GM19463 (cell line): ENCODE results near the gene KIAA0319L.

Experiments used
- ATAC-seq: cut with Tn5 transposase; IDR thresholded peaks from one replicate; pipeline ENCODE4 v1.9.1; 2021; ENCODE audit warnings: mild to moderate bottlenecking, moderate library complexity; ENCODE audit not compliant: unreplicated experiment

The KIAA0319L gene

GRCh38 chr1:35398739-35399138, 158.5 kb downstream of the KIAA0319L start:
- no peak for ATAC-seq

DNA sequence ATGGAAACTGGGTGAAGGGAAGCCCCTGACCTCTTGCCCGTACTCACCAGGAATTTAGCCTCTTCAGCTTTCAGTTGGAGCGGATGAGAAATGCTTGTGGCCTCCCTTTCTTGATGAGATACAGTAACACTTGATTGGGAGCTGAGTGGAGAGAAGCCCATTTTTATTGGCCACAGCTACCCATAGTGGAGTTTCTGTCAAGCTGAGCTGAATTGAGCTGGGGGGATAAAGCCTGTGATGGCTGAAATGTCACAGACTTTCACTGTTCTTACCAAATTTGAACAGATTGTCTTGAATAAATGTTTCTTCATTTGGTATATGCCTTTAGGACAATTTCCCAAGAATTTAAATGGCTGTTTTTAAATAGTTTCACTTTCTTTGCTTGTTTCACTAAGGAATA, 162.8 kb downstream of the KIAA0319L start:
- ATAC-seq: no peak

DNA sequence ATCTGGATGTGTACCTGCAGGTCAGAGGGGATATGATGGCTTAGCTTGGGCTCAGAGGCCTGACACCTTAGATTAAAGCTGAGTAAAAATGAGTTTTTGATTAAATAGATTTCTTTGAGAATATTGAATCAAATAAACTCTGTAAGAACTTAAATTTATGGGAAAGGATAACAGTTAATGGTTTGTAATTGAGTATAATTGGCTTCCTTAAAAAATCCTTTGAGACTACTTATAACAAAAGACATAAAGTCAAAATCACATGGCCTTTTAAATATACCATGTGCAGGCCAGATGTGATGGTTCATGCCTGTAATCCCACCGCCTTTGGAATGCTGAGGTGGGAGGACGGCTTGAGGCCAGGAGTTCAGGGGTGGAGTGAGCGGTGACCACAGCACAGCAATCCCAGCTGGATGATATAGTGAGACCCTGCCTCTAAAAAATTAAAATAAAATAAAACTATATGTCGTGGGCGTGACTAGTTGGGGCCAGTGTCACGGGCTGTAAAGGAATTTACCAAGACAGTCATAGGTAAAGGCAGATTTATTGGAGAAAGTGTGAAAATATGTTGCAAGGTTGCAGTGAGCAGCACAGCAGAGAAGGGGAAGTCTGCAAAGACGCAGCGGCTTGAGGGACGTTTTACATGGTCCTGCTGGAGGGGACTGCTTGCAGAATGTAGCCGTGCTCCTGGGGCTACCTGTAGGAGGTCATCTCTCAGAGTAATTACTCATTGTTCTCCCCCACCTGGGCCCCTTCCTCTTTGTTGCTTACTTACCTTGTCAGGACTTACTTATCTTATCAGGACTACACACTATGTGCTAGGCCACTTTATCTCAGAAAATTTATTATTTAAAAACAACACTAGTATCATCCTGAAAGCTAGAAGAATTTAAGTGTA, 166.4 kb downstream of the KIAA0319L start:
- ATAC-seq: no peak

GRCh38 chr1:35386959-35387358, 170.2 kb downstream of the KIAA0319L start:
- no peak for ATAC-seq

DNA sequence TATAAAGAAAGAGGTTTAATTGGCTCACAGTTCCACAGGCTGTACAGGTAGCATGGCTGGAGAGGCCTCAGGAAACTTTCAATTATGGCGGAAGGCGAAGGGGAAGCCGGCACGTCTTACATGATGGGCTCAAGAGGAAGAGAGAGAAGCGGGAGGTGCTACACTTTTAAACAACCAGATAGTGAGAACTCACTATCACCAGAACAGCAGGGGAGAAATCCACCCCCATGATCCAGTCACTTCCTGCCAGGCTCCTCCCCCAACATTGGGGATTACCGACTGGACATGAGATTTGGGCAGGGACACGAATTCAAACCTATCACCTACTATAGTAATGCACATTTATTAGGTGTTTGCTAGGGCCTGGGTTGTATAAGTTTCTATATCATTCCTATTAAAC, 170.9 kb downstream of the KIAA0319L start:
- no peak for ATAC-seq
